ENCODE results near the gene YBEY.
"Not testable (repeated sequence)": the region's sequence is repeated elsewhere in the genome, so short reads cannot be mapped to it uniquely, and the experiment has no call there.

GRCh38 chr21:46310260-46310659, 24.1 kb downstream of the YBEY start:
- TF ChIP-seq POLR2A, CTCF (IDR thresholded peaks at IDR 0.05): not testable (repeated sequence)

Data from thyroid gland (tissue), 4 donors.